GM12873 (cell line): ENCODE measurements around the gene CYBC1.

ENCODE experiments used
- CTCF ChIP-seq: IDR thresholded peaks from 2 replicates; pipeline ENCODE4 v1.5.1; 2012; ENCODE audit warnings: low read depth, mild to moderate bottlenecking, moderate library complexity, low read length, control low read depth; ENCODE audit not compliant: insufficient read depth; ENCODE audit errors: missing control alignments

Gene CYBC1

GRCh38 chr17:82492643-82493225 is 42.2 kb upstream of the CYBC1 start:
- no peak for TF ChIP-seq CTCF

- no peak for TF ChIP-seq CTCF
Measured at GRCh38 chr17:82491533-82491932, 41.0 kb upstream of the CYBC1 start.

- TF ChIP-seq CTCF, result no peak
Measured at GRCh38 chr17:82491196-82491530, 40.6 kb upstream of the CYBC1 start.

GRCh38 chr17:82490512-82491195 is 40.1 kb upstream of the CYBC1 start:
- TF ChIP-seq CTCF, result no peak

GRCh38 chr17:82489851-82490511 is 39.4 kb upstream of the CYBC1 start:
- no peak for TF ChIP-seq CTCF

- TF ChIP-seq CTCF, result no peak
Measured at GRCh38 chr17:82489117-82489516, 38.6 kb upstream of the CYBC1 start.

- no peak for TF ChIP-seq CTCF
Measured at GRCh38 chr17:82487910-82488309, 37.4 kb upstream of the CYBC1 start.
